Measurements from ENCODE around the gene MAOA. TPM values are rescaled to one million over a fixed set of nuclear protein-coding genes. Genes with fewer than 3 reads are reported as not detected.

Gene MAOA
- total RNA-seq, 2 donors from 2014 or later: 47.1 to 118 TPM

GRCh38 chrX:43699475-43699874 lies 43.4 kb downstream of the MAOA start:
- TF ChIP-seq POLR2A (IDR thresholded peaks at IDR 0.05) (no peak), CTCF (IDR thresholded peaks at IDR 0.05) (no peak)
- intact Hi-C loops (cut with DNase I): no loop called here
- Histone ChIP-seq H3K27me3 (no peaks in the 10 kb centered on the region), H3K36me3 (replicated peaks in 1 of 2; ENCODE audit: insufficient read depth in 1 of 2, low read depth in 2 of 2) (no peaks in the 10 kb centered on the region), H3K27ac (no peak overlapping the region), H3K4me1 (peaks cover 69% of the 10 kb centered on the region), H3K9me3 (no peaks in the 10 kb centered on the region), H3K4me3 (no peak overlapping the region)
- no peak for ATAC-seq
- no peak for DNase-seq
- 86 to 90% methylated on average over 3 of the region's 3 CpGs for WGBS, 2 donors

GRCh38 chrX:43702079-43702524 lies 46.0 kb downstream of the MAOA start:
- peak; percentile 30 for ATAC-seq
- 14 to 18% methylated on average over 2 of the region's 2 CpGs for WGBS, 2 donors
- peaks cover 51% of the 10 kb centered on the region for H3K4me1 ChIP-seq
- H3K27ac ChIP-seq: peak overlapping the region in 3 of 4 donors; percentile 35 to 70 (median 67)
- TF ChIP-seq POLR2A (IDR thresholded peaks at IDR 0.05) (no peak), CTCF (IDR thresholded peaks at IDR 0.05) (no peak)
- no peaks in the 10 kb centered on the region for H3K9me3 ChIP-seq
- no peak overlapping the region for H3K4me3 ChIP-seq
- intact Hi-C loops (cut with DNase I): no loop called here
- DNase-seq: no peak
- H3K27me3 ChIP-seq: no peaks in the 10 kb centered on the region
- H3K36me3 ChIP-seq (replicated peaks in 1 of 2; ENCODE audit: insufficient read depth in 1 of 2, low read depth in 2 of 2): no peaks in the 10 kb centered on the region

- peak overlapping the region in 3 of 4 donors; percentile 35 to 70 (median 67) for H3K27ac ChIP-seq
- peak; percentile 52 for ATAC-seq
Observed at GRCh38 chrX:43702660-43703059, 46.6 kb downstream of the MAOA start.

GRCh38 chrX:43703211-43703791 lies 47.2 kb downstream of the MAOA start:
- intact Hi-C loops (cut with DNase I): no loop called here
- no peak overlapping the region for H3K4me3 ChIP-seq
- H3K27ac ChIP-seq: peak overlapping the region; percentile 28 to 70 (median 51)
- TF ChIP-seq POLR2A (IDR thresholded peaks at IDR 0.05): no peak
- TF ChIP-seq CTCF (IDR thresholded peaks at IDR 0.05): no peak
- 33 to 39% methylated on average over 4 of the region's 4 CpGs for WGBS, 2 donors
- no peaks in the 10 kb centered on the region for H3K36me3 ChIP-seq (replicated peaks in 1 of 2; ENCODE audit: insufficient read depth in 1 of 2, low read depth in 2 of 2)
- no peak for DNase-seq
- peak; percentile 70 for ATAC-seq
- H3K9me3 ChIP-seq: no peaks in the 10 kb centered on the region
- peaks cover 55% of the 10 kb centered on the region for H3K4me1 ChIP-seq
- H3K27me3 ChIP-seq: no peaks in the 10 kb centered on the region

More at GRCh38 chrX:43702660-43703059, 46.6 kb downstream of the MAOA start:
- H3K9me3 ChIP-seq: no peaks in the 10 kb centered on the region
- no peak for TF ChIP-seq POLR2A (IDR thresholded peaks at IDR 0.05)
- peaks cover 52% of the 10 kb centered on the region for H3K4me1 ChIP-seq
- no peak overlapping the region for H3K4me3 ChIP-seq
- 3 to 12% methylated on average over 2 of the region's 2 CpGs for WGBS, 2 donors
- no peak for DNase-seq
- no peaks in the 10 kb centered on the region for H3K36me3 ChIP-seq (replicated peaks in 1 of 2; ENCODE audit: insufficient read depth in 1 of 2, low read depth in 2 of 2)
- intact Hi-C loops (cut with DNase I): no loop called here
- no peaks in the 10 kb centered on the region for H3K27me3 ChIP-seq

GRCh38 chrX:43706786-43707370 lies 50.8 kb downstream of the MAOA start:
- DNase-seq: no peak
- no peaks in the 10 kb centered on the region for H3K36me3 ChIP-seq (replicated peaks in 1 of 2; ENCODE audit: insufficient read depth in 1 of 2, low read depth in 2 of 2)
- intact Hi-C loops (cut with DNase I): no loop called here
- H3K4me1 ChIP-seq: peaks cover 40% of the 10 kb centered on the region
- H3K27ac ChIP-seq: peak overlapping the region in 1 of 4 donors; percentile 65
- H3K9me3 ChIP-seq: no peaks in the 10 kb centered on the region
- no peak overlapping the region for H3K4me3 ChIP-seq
- H3K27me3 ChIP-seq: no peaks in the 10 kb centered on the region
- ATAC-seq: no peak
- TF ChIP-seq POLR2A (IDR thresholded peaks at IDR 0.05) (no peak), CTCF (IDR thresholded peaks at IDR 0.05) (no peak)
- 96 to 100% methylated on average over 2 of the region's 2 CpGs for WGBS, 2 donors
